Measurements from ENCODE around the gene CARTPT.

CARTPT gene

DNA sequence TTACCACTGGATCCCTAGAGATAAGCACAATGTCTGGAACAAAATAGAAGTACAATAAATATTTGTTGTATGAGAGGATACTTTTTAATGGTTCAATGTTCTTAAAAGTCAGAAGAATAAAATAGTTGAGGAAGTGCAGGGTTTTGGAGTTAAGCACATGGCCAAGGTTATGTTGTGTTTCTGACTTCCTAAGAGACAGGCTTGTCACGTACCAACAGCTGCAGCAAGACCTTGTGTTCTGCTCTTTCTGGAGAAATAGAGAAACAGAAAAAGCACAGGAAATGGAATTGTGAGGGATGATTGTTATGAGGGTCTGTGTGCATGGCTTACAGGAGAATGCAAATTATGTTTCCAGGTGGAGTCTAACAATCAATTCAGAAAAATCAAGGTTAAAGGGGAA is 12.9 kb downstream of the CARTPT start:
- TF ChIP-seq, protein P1, sequence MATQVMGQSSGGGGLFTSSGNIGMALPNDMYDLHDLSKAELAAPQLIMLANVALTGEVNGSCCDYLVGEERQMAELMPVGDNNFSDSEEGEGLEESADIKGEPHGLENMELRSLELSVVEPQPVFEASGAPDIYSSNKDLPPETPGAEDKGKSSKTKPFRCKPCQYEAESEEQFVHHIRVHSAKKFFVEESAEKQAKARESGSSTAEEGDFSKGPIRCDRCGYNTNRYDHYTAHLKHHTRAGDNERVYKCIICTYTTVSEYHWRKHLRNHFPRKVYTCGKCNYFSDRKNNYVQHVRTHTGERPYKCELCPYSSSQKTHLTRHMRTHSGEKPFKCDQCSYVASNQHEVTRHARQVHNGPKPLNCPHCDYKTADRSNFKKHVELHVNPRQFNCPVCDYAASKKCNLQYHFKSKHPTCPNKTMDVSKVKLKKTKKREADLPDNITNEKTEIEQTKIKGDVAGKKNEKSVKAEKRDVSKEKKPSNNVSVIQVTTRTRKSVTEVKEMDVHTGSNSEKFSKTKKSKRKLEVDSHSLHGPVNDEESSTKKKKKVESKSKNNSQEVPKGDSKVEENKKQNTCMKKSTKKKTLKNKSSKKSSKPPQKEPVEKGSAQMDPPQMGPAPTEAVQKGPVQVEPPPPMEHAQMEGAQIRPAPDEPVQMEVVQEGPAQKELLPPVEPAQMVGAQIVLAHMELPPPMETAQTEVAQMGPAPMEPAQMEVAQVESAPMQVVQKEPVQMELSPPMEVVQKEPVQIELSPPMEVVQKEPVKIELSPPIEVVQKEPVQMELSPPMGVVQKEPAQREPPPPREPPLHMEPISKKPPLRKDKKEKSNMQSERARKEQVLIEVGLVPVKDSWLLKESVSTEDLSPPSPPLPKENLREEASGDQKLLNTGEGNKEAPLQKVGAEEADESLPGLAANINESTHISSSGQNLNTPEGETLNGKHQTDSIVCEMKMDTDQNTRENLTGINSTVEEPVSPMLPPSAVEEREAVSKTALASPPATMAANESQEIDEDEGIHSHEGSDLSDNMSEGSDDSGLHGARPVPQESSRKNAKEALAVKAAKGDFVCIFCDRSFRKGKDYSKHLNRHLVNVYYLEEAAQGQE (IDR thresholded peaks at IDR 0.05; ENCODE audit: insufficient replicate concordance, low read depth) = no peak
- TF ChIP-seq SPI1 (IDR thresholded peaks at IDR 0.05; ENCODE audit: borderline replicate concordance, low read depth) = no peak
- no peak for TF ChIP-seq GABPA (IDR thresholded peaks at IDR 0.05; ENCODE audit: low read depth)
- Histone ChIP-seq H3K27me3 (ENCODE audit: insufficient read depth, poor library complexity, severe bottlenecking) (no peaks in the 10 kb centered on the region), H3K4me3 (replicated peaks; ENCODE audit: insufficient read depth, low read length) (no peak overlapping the region), H3K27ac (replicated peaks) (no peak overlapping the region)
- DNase-seq (ENCODE audit: low read depth in 1 of 2, low spot score in 1 of 2) = no peak

DNA sequence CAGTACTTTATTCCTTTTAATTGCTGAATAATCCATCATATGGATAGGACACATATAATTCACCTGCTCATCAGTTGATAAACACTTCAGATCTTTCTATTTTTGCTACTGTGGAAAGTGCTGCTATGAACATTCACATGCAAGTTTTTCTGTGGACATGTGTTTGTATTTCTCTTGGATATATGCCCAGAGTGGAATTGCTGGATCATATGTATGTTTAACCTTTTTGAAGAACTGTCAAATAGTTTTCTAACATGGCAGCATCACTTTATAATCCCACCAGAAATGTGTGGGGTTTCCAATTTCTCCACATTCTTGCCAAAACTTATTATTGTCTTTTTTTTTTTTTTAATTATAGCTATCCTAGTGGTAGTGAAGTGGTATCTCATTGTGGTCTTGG is 15.1 kb downstream of the CARTPT start:
- Histone ChIP-seq H3K27ac (replicated peaks) (no peak overlapping the region), H3K27me3 (ENCODE audit: insufficient read depth, poor library complexity, severe bottlenecking) (no peaks in the 10 kb centered on the region), H3K4me3 (replicated peaks; ENCODE audit: insufficient read depth, low read length) (no peak overlapping the region)
- DNase-seq (ENCODE audit: low read depth in 1 of 2, low spot score in 1 of 2) = no peak
- TF ChIP-seq, protein P2, sequence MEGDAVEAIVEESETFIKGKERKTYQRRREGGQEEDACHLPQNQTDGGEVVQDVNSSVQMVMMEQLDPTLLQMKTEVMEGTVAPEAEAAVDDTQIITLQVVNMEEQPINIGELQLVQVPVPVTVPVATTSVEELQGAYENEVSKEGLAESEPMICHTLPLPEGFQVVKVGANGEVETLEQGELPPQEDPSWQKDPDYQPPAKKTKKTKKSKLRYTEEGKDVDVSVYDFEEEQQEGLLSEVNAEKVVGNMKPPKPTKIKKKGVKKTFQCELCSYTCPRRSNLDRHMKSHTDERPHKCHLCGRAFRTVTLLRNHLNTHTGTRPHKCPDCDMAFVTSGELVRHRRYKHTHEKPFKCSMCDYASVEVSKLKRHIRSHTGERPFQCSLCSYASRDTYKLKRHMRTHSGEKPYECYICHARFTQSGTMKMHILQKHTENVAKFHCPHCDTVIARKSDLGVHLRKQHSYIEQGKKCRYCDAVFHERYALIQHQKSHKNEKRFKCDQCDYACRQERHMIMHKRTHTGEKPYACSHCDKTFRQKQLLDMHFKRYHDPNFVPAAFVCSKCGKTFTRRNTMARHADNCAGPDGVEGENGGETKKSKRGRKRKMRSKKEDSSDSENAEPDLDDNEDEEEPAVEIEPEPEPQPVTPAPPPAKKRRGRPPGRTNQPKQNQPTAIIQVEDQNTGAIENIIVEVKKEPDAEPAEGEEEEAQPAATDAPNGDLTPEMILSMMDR (IDR thresholded peaks at IDR 0.05; ENCODE audit: insufficient read depth, low read length) = no peak
- no peak for TF ChIP-seq POLR2AphosphoS5 (IDR thresholded peaks at IDR 0.05; ENCODE audit: low read depth)
- TF ChIP-seq, protein P1 (IDR thresholded peaks at IDR 0.05; ENCODE audit: insufficient replicate concordance, low read depth) = no peak
- no peak for TF ChIP-seq GABPA (IDR thresholded peaks at IDR 0.05; ENCODE audit: low read depth)
- no peak for TF ChIP-seq SPI1 (IDR thresholded peaks at IDR 0.05; ENCODE audit: borderline replicate concordance, low read depth)

DNA sequence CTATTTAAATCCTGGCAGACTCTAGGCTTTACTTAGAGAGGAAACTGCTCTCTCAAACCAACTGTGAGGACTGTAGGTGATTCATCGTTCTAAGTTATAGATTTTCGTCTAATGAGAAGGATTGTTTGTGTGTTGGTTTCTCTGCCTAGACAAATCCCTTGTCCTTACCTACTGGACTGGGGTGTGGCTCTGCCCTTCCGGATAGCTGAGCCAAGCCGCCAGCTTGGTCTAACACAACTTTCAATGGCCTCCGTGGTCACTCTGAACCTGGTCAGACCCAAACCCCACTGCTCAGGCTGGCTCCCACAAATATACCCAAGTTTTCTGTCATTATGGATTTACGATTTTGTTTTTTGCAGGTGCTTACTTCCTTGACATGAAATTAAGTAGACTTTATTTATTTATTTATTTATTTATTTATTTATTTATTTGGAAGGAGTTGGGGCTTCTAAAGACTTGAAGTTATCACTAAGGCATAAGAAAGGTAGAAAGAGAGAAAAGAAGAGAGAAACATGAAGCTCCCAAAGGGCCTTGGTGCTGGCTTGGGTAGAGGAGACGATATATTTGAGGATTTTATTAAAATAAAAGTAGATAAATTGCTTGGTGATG is 19.0 kb downstream of the CARTPT start:
- TF ChIP-seq, protein P2 (IDR thresholded peaks at IDR 0.05; ENCODE audit: insufficient read depth, low read length) = no peak
- TF ChIP-seq GABPA (IDR thresholded peaks at IDR 0.05; ENCODE audit: low read depth) = no peak
- TF ChIP-seq, protein P1 (IDR thresholded peaks at IDR 0.05; ENCODE audit: insufficient replicate concordance, low read depth) = no peak
- no peak for TF ChIP-seq SPI1 (IDR thresholded peaks at IDR 0.05; ENCODE audit: borderline replicate concordance, low read depth)
- TF ChIP-seq POLR2AphosphoS5 (IDR thresholded peaks at IDR 0.05; ENCODE audit: low read depth) = no peak
- H3K27ac ChIP-seq (replicated peaks) = no peak overlapping the region
- no peaks in the 10 kb centered on the region for H3K27me3 ChIP-seq (ENCODE audit: insufficient read depth, poor library complexity, severe bottlenecking)
- no peak for DNase-seq (ENCODE audit: low read depth in 1 of 2, low spot score in 1 of 2)
- H3K4me3 ChIP-seq (replicated peaks; ENCODE audit: insufficient read depth, low read length) = no peak overlapping the region

Measured in HL-60 (cell line).